Prostate gland (tissue), 2 donors: ENCODE data around the gene APBA2.

Source experiments
- CTCF ChIP-seq, 4 experiments: fragments of 200-600 bp in 2 of 4; fragments of 450-650 bp in 2 of 4; sonication (generic) in 2 of 4; IDR thresholded peaks; 1 replicate in 3 of 4; 2 replicates in 1 of 4; pipeline ENCODE4 v1.5.1; 2016 to 2019; ENCODE audit warnings: antibody characterized with exemption in 4 of 4, mild to moderate bottlenecking in 2 of 4, moderate library complexity in 2 of 4
- POLR2AphosphoS5 ChIP-seq: sonication (generic); formaldehyde crosslinking; IDR thresholded peaks from one replicate; pipeline ENCODE4 v1.6.1; 2017; ENCODE audit warnings: antibody characterized with exemption

DNA sequence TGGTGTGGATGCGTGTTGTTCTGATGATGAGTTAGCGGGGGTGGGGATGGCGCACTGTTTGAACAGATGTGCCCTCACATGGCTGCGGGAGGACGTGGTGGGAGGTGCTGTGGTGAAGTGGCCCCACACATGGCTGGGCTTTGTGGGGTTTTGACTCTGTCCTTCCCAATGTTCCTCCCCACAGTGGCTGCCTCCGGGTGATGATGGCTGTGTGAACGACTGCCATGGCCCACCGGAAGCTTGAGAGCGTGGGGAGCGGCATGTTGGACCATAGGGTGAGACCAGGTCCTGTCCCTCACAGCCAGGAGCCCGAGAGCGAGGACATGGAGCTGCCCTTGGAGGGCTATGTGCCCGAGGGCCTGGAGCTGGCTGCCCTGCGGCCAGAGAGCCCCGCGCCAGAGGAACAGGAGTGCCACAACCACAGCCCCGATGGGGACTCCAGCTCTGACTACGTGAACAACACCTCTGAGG, 167.9 kb downstream of the APBA2 start:
- TF ChIP-seq CTCF (IDR thresholded peaks at IDR 0.05) (no peak), POLR2AphosphoS5 (no peak)
